HG03571 (cell line): ENCODE results near the gene ATP8B1.

ENCODE experiments used
- ATAC-seq: cut with Tn5 transposase; IDR thresholded peaks from one replicate; pipeline ENCODE4 v1.9.1; 2021; ENCODE audit not compliant: unreplicated experiment

ATP8B1 gene

DNA sequence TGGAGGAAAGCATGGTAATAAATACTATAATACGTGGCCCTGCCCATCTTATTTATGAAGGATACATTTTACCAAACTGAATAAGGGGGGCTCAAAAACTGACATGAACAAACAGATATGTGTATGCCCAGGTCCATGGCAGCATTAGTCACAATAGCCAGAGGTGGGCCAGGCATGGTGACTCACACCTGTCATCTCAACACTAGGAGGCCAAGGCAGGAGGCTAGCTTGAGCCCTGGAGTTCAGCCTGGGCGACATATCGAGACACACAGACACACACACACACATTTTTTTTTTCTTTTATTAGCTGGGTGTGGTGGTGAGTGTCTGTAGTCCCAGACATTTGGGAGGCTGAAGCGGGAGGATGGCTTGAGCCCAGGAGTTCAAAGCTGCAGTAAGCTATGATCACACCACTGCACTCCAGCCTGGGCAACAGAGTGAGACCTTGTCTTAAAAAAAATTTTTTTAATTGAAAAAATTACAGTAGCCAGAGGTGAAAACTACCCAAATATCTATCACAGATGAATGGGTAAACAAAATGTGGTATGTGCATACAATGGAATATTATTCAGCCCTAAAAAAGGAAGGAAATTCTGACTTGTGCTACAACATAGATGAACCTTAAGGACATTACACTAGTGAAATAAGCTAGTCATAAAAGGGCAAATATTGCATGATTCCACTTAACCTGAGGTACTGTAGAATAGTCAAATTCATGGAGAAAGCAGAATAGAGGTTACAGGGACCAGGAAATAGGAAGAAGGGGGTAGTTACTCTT is 8.0 kb downstream of the ATP8B1 start:
- no peak for ATAC-seq

DNA sequence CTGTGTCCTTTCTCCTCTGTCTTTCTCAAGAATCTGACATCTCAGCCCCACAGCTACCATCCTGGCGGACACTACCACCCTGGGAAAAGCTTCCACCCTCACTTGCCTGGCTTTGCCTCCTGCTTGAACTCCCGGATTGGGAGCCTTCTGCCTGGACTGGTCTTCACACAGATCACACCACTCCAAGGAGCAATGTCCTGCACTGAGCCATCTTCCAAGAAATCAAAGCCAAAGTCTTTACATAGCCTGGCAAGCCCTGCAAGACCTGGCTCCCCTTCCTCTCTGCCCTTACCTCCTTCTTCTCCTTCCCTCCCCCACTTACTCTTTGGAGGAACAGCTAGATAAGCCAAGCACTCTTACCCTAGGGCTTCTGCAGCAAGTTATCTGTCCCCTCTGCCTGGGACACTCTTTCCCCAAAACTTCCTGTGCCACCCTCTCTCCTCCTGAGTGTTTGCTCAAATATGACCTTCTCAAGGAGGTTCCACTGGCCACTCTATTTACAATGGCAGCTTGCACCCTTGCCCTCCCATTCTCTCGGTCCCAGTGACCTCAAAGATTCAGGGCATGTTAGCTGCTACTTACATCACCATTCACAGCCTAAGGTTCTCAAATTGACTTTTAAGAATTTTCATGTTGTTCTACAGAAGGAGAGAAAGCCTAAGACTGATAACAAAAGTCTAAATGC is 9.7 kb downstream of the ATP8B1 start:
- no peak for ATAC-seq

DNA sequence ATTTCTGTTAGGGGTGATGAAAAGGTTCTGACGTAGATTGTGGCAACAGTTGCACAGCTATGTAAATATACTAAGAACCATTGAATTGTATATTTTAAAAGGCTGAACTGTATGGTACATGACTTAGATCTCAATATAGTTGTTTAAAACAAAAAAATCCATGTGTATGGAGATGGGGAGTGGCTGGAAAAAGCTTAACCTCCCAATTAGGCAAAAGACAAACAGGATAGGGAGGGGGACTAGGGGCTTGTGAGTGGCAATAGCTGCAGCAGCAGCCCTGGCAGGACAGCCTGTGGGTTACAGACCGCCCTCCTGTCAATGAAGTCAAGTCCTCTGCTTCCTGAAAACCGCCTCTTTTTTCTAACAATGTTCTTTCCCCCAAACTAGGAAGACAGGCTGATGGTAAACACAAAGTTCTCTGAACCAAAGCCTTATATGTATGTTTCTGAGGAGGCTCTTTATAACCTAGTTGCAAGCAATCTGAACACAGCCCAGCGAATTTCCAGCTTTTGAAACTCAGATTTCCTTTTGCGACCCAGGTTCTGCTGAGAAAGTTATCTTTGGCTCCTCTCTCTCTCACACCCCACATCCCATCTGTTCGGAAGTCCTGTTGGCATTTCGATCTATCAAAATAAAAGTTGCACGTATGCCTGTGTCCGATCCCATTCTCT is 10.3 kb downstream of the ATP8B1 start:
- no peak for ATAC-seq

DNA sequence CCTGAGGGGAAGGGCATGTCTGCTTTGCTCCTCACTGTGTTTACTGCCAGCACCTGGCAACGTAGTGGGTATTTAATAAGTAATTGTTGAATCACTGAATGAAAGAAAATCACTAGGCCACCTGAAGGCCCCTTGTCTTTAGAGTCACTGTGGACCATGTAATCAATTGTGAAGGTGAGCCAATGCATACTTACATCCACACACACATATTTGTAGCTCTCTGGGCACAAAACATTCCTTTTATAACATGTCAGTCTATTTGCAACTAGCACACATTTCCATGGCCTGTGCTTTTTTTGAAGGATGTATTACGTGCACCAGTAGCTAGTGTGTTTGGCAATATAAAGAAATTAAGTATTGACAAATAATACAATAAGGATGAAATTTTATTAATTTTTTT is 11.2 kb downstream of the ATP8B1 start:
- ATAC-seq = no peak

DNA sequence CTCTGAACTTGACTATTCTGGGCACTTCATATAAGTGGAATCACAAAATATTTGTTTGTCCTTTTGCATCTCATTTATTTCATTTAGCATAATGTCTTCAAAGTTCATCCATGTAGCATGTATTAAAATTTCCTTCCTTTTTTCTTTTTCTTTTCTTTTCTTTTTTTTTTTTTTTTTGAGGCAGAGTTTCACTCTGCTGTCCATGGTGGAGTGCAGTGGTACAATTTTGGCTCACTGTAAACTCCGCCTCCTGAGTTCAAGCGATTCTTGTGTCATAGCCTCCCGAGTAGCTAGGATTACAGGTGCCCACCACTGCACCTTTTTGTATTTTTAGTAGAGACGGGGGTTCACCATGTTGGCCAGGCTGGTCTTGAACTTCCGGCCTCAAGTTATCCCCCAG is 11.9 kb downstream of the ATP8B1 start:
- no peak for ATAC-seq

DNA sequence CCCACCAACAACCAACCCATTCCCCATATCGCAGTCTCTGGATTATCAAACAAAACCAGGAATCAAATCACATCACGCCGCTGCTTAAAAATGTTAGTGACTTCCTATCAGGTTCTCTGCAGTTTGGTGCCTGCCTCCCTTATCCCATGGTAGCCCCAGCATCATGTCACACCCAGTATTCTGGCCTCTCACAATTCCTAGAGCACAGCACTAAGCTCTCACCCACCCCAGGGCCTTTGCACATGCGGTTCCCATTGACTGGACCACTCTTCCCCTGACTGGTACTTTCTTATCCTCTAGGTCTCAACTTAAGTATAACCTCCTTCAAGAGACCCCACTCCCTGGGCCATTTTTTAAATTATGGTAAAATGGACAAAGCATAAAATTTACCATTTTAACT is 12.8 kb downstream of the ATP8B1 start:
- no peak for ATAC-seq

DNA sequence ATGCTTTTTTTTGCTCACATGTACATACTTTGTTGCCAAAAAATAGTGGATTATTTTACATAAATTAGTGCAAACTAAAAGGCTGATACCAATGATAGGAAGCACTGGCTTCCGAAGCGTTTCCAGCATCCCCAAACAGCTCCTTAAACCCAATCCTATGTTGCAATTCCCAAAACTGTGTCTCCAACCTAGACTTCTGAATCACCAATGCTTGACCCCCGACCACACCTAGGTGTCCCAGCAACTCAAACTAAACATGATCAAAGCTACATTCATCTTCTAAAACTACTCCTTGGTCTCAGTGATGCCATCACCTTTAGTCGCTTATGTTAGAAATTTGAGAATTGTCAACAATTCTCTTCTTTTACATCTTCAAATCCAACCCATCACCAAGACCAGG is 13.4 kb downstream of the ATP8B1 start:
- no peak for ATAC-seq

DNA sequence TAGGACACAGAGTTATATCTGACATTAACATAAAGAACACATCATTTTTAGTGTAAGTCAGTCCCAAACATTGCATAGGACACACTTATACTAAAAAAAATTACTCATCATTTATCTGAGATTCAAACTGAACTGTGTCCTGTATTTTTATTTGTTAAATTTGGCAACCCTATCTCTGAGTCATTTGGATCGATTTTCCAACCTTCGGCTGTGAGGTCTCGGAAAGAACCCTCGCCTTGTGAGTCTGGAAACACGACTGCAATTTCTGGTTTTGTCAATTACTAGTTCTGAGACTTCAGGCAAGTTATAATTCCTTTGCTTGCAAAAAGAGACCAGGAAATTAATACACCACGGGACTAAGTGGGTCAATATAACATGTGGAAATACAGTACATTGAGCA is 14.0 kb downstream of the ATP8B1 start:
- ATAC-seq = no peak

DNA sequence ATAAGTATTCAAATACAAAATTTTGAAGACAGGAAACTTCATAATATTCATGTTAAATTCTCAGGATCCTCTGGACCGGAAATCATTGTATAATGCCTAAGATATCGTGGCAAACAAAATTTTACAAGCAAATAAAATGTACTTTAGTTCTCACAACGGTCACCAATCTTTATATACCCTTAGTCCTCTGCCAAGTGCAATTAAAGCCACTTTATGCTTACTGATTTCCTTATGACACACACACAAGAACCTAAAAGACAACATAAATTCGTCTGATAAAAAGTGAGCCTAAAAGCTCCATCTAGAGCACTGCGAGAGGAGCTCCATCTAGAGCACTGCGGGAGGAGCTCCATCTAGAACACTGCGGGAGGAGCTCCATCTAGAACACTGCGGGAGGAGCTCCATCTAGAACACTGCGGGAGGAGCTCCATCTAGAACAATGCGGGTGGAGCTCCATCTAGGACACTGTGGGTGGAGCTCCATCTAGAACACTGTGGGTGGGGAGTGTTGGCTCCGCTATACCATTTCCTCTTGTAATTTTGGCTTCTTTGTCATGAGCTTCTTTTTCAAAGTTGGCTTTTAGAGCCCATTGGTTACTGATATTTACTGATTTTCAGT is 15.9 kb downstream of the ATP8B1 start:
- ATAC-seq = no peak

DNA sequence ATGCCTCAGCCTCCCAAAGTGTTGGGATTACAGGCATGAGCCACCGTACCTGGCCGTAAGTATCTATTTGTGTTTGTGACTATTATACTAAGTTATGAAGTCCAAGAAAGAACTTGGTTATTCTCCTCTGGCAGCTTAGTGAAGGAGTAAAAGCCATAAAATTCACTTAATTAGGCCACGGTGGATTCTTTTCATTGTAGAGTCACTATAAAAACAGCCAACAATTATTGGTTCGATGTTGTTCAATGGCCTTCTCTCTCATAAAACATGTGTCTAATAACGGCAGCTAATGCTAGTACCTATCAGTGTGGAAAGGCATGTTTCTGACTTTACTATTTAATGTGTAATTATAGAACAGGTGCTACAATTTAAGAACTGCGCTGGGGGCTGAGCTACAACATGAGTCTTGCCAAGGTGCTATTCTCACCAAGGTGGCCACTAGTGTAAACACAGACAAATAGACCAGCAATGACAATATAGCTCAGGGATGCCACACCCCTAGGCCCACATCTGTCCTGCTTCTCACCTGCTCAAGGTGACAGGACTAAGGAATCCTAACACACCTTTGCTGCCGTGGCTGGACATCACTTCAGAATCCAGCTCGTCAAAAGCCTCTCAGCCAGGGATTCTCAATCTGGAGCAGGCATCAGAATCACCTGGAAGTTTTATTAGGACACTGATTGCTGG is 17.2 kb downstream of the ATP8B1 start:
- ATAC-seq = no peak

DNA sequence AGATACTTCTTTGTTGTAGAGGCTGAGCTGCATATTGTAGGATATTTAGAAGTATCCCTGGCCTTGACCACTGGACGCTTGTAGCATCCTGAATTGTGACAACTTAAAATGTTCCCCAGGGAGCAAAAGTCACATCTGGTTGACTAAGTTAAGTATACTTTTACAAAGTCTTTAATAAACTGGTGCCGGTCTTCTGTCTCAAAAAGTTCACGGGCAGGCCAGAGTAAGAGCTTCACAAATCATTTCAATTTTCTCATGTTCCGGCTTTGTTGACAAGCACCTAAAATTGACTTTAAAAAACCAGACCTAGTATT is 18.4 kb downstream of the ATP8B1 start:
- no peak for ATAC-seq

DNA sequence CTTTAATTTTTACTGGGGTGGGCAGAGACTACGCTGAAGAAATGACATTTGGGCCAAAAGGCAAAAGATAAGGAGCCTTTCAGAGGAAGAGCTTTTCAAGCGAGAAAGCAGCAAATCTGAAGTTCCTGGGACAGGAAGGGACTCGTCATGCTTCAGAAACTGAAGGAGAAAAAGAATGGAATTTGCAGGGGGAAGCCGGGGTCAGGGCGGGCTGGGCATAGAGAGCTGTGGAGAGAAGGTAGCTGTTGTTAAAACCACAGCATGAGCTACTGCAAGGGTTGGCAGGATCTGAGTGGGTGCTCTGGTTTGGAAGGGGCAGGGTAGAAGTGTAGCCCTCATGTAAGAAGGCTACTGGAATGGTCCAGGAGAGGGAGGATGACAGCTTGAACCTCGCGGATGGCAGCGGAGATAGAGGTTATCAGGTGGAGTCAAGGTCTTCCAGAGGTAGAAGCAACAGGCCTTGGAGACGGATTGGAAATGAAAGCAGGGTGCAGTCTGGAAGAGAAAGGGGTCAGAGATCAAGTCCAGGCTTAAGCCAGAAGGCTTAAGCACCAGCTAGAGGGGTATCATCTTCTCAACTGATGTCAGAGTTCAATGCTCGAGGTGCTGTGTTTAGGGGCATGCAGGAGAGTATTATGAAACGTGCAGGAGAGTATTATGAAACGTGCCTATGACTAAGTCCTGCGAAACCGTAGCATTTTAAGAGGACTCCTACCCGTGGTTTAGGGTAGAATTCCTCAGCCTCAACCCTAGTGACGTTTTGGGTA is 18.9 kb downstream of the ATP8B1 start:
- ATAC-seq = no peak

DNA sequence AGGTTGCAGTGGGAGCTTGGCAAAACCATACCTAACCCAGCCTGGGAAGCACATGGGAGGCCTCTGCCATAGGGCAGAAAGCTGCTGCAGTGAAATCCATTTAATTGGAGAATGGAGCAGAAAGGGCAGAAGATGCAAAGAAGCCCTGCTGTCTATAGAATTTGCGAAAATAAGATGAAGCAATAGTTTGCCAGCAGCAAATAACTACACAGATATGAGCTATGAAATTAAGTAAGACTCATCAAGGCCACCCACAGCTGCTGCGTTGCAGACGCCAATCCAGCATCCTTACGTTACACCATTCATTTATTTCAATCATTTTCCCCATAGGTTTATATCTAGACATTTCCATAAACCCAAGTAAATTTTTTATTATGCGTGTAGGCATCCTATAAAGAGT is 21.1 kb downstream of the ATP8B1 start:
- ATAC-seq = no peak

DNA sequence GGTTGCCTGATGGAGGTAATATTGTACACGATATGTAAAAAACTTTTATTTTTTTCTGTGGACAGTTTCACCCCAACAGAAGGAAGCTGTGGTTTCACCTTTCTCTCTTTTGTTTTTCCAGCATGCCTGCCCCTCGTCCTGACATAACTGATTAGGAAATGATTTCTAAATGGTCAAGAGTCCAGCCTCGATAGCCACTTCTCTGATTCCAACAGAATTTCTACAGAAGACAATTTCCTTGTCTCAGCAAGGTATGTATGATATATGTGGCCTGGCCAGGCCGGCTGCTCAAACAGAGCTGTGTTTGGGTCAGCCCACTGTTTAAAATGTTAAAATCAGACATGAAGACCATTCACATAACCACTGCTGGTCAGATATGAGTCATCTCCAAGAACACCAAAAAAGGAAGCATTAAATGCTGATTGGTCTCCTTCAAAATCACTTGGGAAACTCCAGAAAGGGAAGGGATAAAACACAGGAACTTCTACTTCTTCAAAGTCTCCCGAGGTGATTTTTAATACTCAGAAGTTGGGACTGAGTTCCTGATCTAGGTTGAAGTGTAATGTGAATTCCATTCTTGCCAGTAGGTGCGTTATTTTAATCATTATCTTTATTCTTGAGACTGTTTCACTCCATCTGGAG is 22.3 kb downstream of the ATP8B1 start:
- peak; percentile 82 for ATAC-seq

DNA sequence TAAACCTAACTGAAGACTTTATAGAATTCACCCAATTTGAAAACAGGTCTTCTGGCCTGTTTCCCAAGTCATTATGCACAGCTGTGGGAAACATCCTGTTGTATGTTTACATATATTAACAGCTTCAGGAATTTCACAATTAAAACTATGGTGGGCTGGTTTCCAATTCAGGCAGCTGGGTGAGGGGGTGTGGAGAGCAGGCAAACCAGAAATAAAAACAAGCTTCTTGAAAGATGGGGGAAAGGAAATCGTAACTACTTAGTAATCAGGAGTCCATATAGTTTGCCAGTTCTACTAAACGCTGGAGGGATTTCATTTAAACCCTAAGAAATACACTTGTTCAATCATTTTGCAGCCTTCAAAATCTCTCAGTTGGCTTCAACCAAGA is 22.8 kb downstream of the ATP8B1 start:
- no peak for ATAC-seq

DNA sequence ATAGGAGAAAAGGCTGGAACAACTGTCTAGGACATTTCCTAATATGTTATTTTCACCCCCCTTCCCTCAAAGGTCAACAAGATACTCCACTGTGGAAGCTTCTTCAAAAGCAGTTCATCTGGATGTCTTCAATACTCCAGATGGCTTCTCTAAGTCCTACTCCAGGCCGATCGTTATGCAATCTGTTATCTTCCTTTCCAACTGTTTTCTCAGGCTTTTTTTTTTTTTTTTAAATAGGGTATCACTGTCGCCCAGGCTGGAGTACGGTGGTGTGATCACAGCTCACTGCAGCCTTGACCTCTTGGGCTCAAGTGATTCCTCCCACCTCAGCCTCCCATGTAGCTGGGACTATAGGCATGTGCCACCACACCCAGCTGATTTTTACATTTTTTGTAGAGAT is 26.3 kb downstream of the ATP8B1 start:
- no peak for ATAC-seq

DNA sequence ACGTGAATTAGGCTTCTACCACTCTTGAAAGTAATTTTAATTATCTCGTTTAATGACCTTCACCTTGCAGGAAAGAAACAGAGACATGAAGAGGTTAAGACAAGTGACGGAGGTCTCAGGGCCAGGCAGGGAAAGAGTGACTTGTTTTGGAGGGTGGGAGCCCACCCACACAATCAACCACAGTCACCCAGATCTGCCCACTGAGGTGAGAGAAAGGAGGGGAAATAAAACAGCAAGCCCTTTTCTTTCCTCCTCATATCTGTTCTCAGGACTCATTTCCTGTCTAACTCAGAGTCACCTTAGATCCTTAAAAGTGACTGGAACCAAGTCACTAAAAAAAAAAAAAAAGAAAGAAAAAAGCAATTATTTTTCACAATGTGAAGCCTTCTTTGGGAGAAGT is 26.8 kb downstream of the ATP8B1 start:
- ATAC-seq = no peak

DNA sequence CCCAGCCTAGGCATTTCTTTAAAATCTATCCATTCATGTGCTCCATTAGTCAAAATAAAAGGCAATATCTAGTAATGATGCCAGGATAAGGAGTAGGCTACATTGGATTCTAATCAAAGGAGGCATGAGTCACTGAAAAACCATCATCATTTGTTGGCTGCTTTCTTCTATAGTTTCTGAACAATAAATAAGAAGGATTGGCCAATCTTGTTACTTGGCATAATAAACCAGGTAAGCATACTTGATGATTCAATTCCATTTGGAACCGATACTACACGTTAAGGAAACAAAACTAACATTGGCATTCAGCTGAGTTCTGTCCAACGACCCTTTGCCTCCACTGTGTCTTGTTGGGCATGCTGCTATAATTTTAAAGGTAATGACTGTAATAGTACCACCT is 27.2 kb downstream of the ATP8B1 start:
- no peak for ATAC-seq

DNA sequence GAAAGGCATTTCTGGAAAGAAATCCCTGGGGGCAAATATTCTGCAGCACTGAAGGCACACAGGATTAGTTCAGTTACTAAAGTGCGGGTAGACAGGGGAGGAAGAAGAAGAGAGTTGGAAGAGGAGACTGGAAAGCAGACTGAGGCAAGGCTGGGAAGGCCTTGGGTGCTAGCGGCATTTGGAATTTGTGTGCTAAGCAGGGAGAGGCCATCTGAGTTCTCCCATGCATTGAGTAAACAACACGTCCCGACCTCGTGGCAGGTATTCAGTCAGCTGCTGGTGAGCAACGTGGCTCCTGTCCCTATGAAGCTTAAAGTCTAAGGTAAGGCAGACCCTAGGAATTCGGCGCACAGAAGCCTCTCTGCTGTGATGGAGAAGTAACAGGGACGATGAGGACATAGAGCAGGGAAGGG is 30.7 kb downstream of the ATP8B1 start:
- no peak for ATAC-seq

DNA sequence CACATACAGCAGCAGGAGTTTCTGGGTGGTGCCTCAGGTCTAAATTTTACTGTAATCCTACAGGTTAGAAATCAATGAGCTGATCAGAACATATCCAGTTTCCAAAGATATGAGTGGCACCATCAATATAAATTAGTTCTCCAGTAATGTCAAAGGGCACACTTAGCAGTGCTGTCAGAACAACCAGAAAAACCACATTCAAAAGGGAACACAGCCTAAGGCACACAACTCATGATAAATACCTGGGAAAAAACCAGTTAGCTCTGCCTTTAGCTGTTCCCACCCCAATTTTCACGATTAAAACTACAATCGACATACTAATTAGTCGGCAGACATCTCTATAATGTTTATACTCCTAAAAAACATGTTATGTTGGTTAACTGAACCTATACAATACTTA is 31.5 kb downstream of the ATP8B1 start:
- ATAC-seq = no peak
